Heart left ventricle (tissue), 16 donors: Measurements from ENCODE around the gene SORL1. TPM values are rescaled to one million over a fixed set of nuclear protein-coding genes. Genes with fewer than 3 reads are reported as not detected.

Experiments used
- ATAC-seq, 4 donors: fragments of 200-7000 bp; cut with Tn5 transposase; one replicate each; pipeline ENCODE4 v1.9.1; 2020 to 2022; ENCODE audit warnings: moderate library complexity in 4 of 4, mild to moderate bottlenecking in 3 of 4, moderate number of reproducible peaks in 1 of 4
- DNase-seq, 5 donors: peaks; one replicate each; pipeline ENCODE4 v3.0.0-alpha.2; 2020
- H3K27ac ChIP-seq, 12 donors: fragments of 200-600 bp; sonication (generic) in 4 of 12; one replicate each; pipeline versions ENCODE4 v1.5.0 to v1.8.0; 2016 to 2022; ENCODE audit warnings: mild to moderate bottlenecking in 2 of 12
- H3K27me3 ChIP-seq, 9 donors: fragments of 200-600 bp; sonication (generic) in 2 of 9; one replicate each; pipeline versions ENCODE4 v1.5.1 to v1.8.0; 2016 to 2022; ENCODE audit warnings: mild to moderate bottlenecking in 3 of 9
- H3K36me3 ChIP-seq, 9 donors: fragments of 200-600 bp; sonication (generic) in 2 of 9; one replicate each; pipeline versions ENCODE4 v1.5.0 to v1.8.0; 2018 to 2022; ENCODE audit warnings: mild to moderate bottlenecking in 2 of 9
- H3K4me1 ChIP-seq, 12 donors: fragments of 200-600 bp; sonication (generic) in 4 of 12; one replicate each; pipeline versions ENCODE4 v1.5.0 to v1.8.0; 2016 to 2022; ENCODE audit warnings: mild to moderate bottlenecking in 3 of 12
- H3K4me3 ChIP-seq, 12 donors: fragments of 200-600 bp; sonication (generic) in 4 of 12; one replicate each; pipeline versions ENCODE4 v1.5.0 to v1.8.0; 2017 to 2022; ENCODE audit warnings: mild to moderate bottlenecking in 9 of 12, moderate library complexity in 4 of 12
- H3K9me3 ChIP-seq, 12 donors: fragments of 200-600 bp; sonication (generic) in 4 of 12; one replicate each; pipeline versions ENCODE4 v1.5.0 to v1.8.0; 2016 to 2022; ENCODE audit warnings: mild to moderate bottlenecking in 1 of 12
- POLR2A ChIP-seq, 2 donors: fragments of 450-650 bp; IDR thresholded peaks; one replicate each; pipeline ENCODE4 v1.6.1; 2017; ENCODE audit warnings: antibody characterized with exemption in 2 of 2, mild to moderate bottlenecking in 2 of 2, moderate library complexity in 2 of 2
- WGBS, 4 donors: extraction: QIAGEN DNeasy Blood & Tissue Kit in 2 of 4; methylation state at CpG; one replicate each; pipeline versions ENCODE4 v1.1.5 to v1.1.7; 2013 to 2018; 5-methylcytosine and 5-hydroxymethylcytosine counted together
- intact Hi-C, 10 donors: fragments of 100-400 bp; cut with DNase I; formaldehyde crosslinking; loops; one replicate each; pipeline versions ENCODE4 v1.11.1 to v1.14.2; 2022
- polyA plus RNA-seq, 2 donors: library from polyadenylated mRNA; stranded (reverse); fragments of 200-250 nt; gene quantifications; one replicate each; pipeline ENCODE4 v1.2.3, GENCODE V29; 2013
- total RNA-seq, 9 donors: library from RNA; depleted of rRNA in 2 of 9; stranded (reverse); fragments of >200 nt in 2 of 9; fragmentation: NEBNext Ultra II Directional in 3 of 9; extraction: Animal tissue kit (Norgen Biotek cat#: 25700) in 3 of 9; gene quantifications; one replicate each; pipeline versions ENCODE4 v1.1.0 to v1.2.4, GENCODE V29; 2016 to 2023
- TF ChIP-seq, protein P1 (sequence below), 12 donors: fragments of 200-600 bp; sonication (generic) in 4 of 12; IDR thresholded peaks; one replicate each; pipeline versions ENCODE4 v1.5.0 to v1.8.0; 2018 to 2022; ENCODE audit warnings: antibody characterized with exemption in 12 of 12, mild to moderate bottlenecking in 5 of 12
- donor health status: ischemic (EF 13 %, LVEDD 7.1; RV severe dilation, severe dysfunction).
- donor health status: healthy with polysubstance abuse.
- donor health status: DM: no; HTN: yes; CAD: no.
- donor health status: DM: no; HTN: no; CAD: no.
- donor health status: ischemic (EF 25% LVEDD 6.9; RV normal size, moderate dysfunction).
- donor health status: ischemic (EF 25% LVEDD 5.7; RV mildly dilated, moderate dysfunction).
- donor health status: healthy.
- donor health status: DM: yes; HTN: yes; CAD: no.
- donor health status: ischemic (EF 35%, LVEDD 5.7; RV mildly dilated, moderate dysfunction).
- donor health status: nonischemic (EF 11% LVEDD 7.7; RV severe dilation, severe dysfunction).
- donor health status: DM: yes; HTN: yes; CAD: no.
- donor health status: PGD.
- donor health status: ischemic (EF 29% LVEDD 5.4; RV normal size, mild dysfunction).
- donor health status: nonischemic (EF 23%, LVEDD 6.1; RV moderate dilation, normal function).

The SORL1 gene
- total and polyA plus RNA-seq, 11 donors = 0.72 to 20.5 (median 5.2) TPM

DNA sequence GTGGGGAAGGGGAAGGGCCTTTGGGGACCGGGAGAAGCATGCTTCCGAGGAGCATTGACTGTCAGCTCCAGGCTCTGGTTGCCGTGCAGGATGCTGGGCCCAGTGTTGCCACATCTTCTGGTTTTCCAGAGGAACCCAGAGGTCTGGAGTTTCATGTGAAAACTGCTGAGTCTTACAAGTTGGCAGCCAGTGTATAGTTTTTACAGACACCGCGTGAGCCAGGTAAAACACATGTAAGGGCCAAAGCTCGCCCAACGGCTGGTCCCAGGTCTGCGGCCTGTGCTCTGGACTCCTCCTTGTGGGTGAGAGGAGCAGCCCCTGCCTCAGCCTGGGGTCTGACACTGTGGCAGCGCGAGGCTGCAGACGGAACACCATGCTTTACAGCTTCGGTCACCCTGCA is 19.1 kb downstream of the SORL1 start:
- intact Hi-C loops = no loop called here
- 93 to 96% (median 95%) methylated on average over 8 to 12 of the region's 12 CpGs for WGBS, 4 donors
- ATAC-seq (no peak), DNase-seq (no peak)
- Histone ChIP-seq H3K4me3 (no peak overlapping the region), H3K27me3 (no peaks in the 10 kb centered on the region), H3K9me3 (no peaks in the 10 kb centered on the region), H3K4me1 (peaks cover 0 to 45% (median 7%) of the 10 kb centered on the region in 12 donors), H3K36me3 (peaks cover 0 to 7% (median 0%) of the 10 kb centered on the region in 9 donors), H3K27ac (no peak overlapping the region)
- TF ChIP-seq, protein P1, sequence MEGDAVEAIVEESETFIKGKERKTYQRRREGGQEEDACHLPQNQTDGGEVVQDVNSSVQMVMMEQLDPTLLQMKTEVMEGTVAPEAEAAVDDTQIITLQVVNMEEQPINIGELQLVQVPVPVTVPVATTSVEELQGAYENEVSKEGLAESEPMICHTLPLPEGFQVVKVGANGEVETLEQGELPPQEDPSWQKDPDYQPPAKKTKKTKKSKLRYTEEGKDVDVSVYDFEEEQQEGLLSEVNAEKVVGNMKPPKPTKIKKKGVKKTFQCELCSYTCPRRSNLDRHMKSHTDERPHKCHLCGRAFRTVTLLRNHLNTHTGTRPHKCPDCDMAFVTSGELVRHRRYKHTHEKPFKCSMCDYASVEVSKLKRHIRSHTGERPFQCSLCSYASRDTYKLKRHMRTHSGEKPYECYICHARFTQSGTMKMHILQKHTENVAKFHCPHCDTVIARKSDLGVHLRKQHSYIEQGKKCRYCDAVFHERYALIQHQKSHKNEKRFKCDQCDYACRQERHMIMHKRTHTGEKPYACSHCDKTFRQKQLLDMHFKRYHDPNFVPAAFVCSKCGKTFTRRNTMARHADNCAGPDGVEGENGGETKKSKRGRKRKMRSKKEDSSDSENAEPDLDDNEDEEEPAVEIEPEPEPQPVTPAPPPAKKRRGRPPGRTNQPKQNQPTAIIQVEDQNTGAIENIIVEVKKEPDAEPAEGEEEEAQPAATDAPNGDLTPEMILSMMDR (IDR thresholded peaks at IDR 0.05) = no peak
- TF ChIP-seq POLR2A (IDR thresholded peaks at IDR 0.05) = no peak

DNA sequence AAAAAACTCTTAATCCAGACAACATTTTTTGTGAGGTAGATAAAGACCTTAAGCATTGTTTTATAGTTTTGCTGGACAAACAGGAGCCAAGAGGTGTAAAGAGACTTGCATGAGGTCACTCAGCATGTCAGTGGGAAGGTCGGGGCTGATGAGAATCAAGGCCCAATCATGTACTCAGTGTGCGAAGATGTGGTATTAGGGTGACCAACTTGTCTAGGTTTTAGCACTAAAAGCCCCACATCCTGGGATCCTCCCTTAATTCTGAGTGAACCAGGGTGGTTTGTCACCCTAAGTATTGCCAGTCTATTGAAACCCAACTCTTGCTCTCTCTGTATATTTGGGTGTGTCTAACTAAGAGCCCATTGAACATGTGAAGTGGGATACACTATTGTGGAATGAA is 20.2 kb downstream of the SORL1 start:
- no peaks in the 10 kb centered on the region for H3K9me3 ChIP-seq
- intact Hi-C loops = no loop called here
- no peak overlapping the region for H3K27ac ChIP-seq
- no peak for ATAC-seq
- H3K4me3 ChIP-seq = no peak overlapping the region
- H3K36me3 ChIP-seq = peaks cover 0 to 7% (median 0%) of the 10 kb centered on the region in 9 donors
- no peak for TF ChIP-seq POLR2A (IDR thresholded peaks at IDR 0.05)
- TF ChIP-seq, protein P1 (IDR thresholded peaks at IDR 0.05) = no peak
- no peaks in the 10 kb centered on the region for H3K27me3 ChIP-seq
- peaks cover 0 to 33% (median 0%) of the 10 kb centered on the region in 12 donors for H3K4me1 ChIP-seq
- WGBS, 4 donors = 73 to 89% (median 80%) methylated on average over 2 of the region's 2 CpGs
- no peak for DNase-seq

DNA sequence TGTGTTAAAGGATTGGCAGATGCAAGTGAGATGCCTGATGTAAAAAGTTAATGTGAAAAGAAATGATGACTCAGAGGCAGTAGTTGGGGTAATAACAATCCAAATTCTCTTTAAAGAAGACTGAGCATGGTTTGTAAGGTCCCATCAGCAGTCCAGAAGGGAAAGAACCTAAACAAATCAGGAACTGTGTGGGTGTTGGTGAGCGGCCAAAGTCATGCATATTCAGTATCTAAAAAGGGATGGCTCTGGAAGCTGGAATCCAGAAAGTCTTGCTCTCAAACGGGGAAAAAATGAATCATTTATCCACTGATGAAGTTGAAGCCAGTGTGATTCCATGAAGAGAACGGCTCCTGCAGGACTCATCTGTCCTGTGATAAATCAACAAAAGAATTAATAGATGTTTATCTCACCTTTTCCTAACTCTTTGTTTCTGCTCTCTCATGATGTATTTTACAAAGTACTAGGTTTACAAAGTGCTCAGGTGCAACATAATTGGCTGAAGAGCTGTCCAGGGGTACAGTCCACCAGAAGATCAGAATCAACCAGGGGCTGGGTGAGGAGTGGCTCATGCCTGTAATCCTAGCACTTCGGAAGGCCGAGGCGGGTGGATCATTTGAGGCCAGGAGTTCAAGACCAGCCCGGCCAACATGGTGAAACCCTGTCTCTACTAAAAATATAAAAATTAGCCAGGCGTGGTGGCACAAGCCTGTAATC is 21.1 kb downstream of the SORL1 start:
- H3K36me3 ChIP-seq = peaks cover 0 to 7% (median 0%) of the 10 kb centered on the region in 9 donors
- DNase-seq (no peak), ATAC-seq (peak in 1 of 4 donors; percentile 29)
- peaks cover 0 to 24% (median 0%) of the 10 kb centered on the region in 12 donors for H3K4me1 ChIP-seq
- no peaks in the 10 kb centered on the region for H3K27me3 ChIP-seq
- H3K9me3 ChIP-seq = no peaks in the 10 kb centered on the region
- H3K4me3 ChIP-seq = no peak overlapping the region
- 77 to 83% (median 82%) methylated on average over 8 of the region's 8 CpGs for WGBS, 4 donors
- intact Hi-C loops = no loop called here
- no peak for TF ChIP-seq POLR2A (IDR thresholded peaks at IDR 0.05)
- H3K27ac ChIP-seq = peak overlapping the region in 1 of 12 donors; percentile 15

DNA sequence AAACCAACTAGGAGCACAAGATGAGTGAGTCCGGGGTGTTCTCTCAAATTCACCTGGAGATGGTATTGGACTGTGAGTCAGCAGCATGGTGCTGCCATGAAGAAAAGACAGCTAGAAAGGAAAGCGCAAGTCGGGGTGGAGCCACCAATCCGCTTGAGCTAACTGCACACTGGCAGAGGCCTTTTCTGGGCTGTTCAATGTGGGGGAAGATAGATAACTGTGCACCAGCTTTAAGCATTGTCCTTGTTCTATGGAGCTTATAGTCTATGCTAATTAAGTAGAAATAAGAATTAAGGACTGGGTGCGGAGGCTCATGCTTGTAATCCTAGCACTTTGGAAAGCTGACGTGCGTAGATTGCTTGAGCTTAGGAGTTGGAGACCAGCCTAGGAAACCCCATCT is 22.6 kb downstream of the SORL1 start:
- TF ChIP-seq, protein P1 (IDR thresholded peaks at IDR 0.05) = no peak
- no peak for TF ChIP-seq POLR2A (IDR thresholded peaks at IDR 0.05)
- no peak overlapping the region for H3K27ac ChIP-seq
- intact Hi-C loops = no loop called here
- no peak for DNase-seq
- no peaks in the 10 kb centered on the region for H3K27me3 ChIP-seq
- ATAC-seq = no peak
- H3K4me1 ChIP-seq = peaks cover 0 to 20% (median 0%) of the 10 kb centered on the region in 12 donors
- H3K4me3 ChIP-seq = no peak overlapping the region
- H3K36me3 ChIP-seq = peaks cover 0 to 17% (median 0%) of the 10 kb centered on the region in 9 donors
- no peaks in the 10 kb centered on the region for H3K9me3 ChIP-seq
- WGBS, 4 donors = 94 to 97% (median 96%) methylated on average over 7 of the region's 7 CpGs
